GM06990 (cell line): ENCODE data around the gene ARID3A.
"Not testable (repeated sequence)": the region's sequence is repeated elsewhere in the genome, so short reads cannot be mapped to it uniquely, and the experiment has no call there.

Source experiments
- DNase-seq: peaks from one replicate; pipeline ENCODE4 v3.0.0-alpha.2; 2011; ENCODE audit not compliant: insufficient read length; ENCODE audit errors: extremely low read depth
- H3K27me3 ChIP-seq: replicated peaks from 2 replicates; pipeline ENCODE4 v1.6.0; 2011; ENCODE audit warnings: low read length; ENCODE audit not compliant: control insufficient read depth, insufficient read depth
- H3K36me3 ChIP-seq: 2 replicates; pipeline ENCODE4 v1.5.1; 2011; ENCODE audit warnings: low read length; ENCODE audit not compliant: control insufficient read depth, insufficient read depth
- H3K4me3 ChIP-seq: replicated peaks from 2 replicates; pipeline ENCODE4 v1.5.1; 2011; ENCODE audit warnings: low read depth, mild to moderate bottlenecking, control low read depth, low read length
- CTCF ChIP-seq: IDR thresholded peaks from 2 replicates; pipeline ENCODE4 v1.5.1; 2011; ENCODE audit warnings: low read length, control low read depth, mild to moderate bottlenecking, inconsistent platforms; ENCODE audit not compliant: insufficient read depth, poor library complexity, severe bottlenecking

Gene ARID3A

DNA sequence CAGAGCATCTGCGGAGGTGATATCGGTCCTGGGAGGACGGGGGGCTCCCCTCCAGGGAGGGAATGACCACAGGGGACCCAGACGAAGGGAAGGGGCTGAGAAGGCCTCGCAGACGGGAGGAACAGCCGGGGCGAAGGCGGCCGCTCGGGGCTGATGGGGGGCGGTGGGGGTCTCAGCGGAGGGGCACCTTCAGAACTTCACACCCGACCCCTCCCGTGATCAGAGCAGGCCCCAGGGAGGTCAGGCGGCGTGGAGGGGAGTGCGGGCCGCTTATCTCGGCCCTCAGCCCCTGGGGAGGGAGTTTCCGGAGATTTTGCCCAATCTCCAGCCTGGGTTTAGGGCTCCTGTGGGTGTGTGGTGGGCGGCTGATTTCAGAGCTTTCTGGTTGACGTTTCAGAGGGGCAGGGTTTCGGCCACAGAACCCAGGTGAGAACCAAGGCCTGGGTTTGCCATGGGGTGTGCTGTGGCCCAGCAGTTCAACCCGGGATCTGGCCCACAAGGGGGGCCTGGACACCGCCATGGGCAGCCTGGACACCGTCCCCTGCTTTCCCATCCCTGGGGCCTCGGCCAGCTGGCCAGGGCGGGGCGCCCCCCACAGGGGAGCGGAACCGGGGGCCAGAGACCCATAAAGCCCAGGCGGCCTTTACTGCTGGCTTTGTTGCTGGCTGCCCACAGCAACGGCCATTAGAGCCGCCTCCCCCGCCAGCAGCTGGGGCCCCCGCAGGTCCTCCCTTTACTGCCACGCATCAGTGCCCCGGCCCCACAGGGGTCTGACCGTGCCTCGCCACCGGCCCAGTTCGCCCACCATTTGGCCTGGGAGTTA, 29.0 kb downstream of the ARID3A start:
- Histone ChIP-seq H3K4me3 (peak overlapping the region; percentile 34), H3K27me3 (no peaks in the 10 kb centered on the region), H3K36me3 (peaks cover 7% of the 10 kb centered on the region)
- TF ChIP-seq CTCF, result no peak
- DNase-seq, result peak; percentile 78

DNA sequence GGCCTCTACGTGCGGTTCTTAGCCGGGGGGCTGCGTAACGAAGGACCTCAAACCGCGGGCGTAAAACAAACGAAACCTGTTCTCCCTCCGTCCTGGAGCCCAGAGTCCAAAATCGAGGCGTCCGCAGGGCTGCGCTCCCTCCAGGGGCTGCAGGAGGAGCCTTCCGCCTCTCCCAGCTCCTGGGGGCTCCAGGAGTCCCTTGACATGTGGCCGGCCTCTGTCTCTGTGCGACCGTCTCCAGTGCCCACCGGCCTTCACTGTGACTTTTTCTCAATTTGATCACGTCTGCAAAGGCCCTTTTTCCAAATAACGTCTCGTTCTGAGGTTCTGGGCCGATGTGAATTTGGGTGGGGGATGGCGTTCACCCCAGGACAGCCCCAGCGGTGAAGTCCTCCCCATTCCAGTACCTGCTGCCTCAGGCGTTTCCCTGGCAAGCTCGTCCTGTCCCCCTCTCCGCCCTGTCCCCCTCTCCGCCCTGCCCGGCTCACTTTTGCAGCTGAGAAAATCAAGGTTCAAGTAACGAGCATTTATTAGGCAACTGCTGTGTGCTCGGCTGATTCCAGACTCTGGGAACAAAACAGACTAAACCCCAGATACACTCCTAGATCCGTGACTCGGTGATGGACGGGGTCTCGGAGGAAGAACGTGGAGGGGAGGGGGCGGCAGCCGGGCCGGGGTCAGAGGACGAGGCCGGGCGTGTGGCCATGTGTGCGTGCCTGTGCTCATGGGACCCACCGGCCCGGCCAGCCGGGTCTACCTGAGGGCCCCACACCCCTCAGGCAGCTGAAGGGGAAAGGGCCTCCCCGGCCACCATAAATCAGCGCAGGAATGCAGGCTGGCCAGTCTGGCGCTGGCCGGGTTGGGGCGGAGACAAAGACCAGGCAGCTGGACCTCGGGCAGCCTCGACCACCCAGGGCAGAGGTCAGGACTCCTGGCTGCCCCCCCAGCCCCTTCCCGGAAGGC, 30.2 kb downstream of the ARID3A start:
- DNase-seq, result no peak
- Histone ChIP-seq H3K4me3 (no peak overlapping the region), H3K27me3 (no peaks in the 10 kb centered on the region), H3K36me3 (peaks cover 16% of the 10 kb centered on the region)
- no peak for TF ChIP-seq CTCF

DNA sequence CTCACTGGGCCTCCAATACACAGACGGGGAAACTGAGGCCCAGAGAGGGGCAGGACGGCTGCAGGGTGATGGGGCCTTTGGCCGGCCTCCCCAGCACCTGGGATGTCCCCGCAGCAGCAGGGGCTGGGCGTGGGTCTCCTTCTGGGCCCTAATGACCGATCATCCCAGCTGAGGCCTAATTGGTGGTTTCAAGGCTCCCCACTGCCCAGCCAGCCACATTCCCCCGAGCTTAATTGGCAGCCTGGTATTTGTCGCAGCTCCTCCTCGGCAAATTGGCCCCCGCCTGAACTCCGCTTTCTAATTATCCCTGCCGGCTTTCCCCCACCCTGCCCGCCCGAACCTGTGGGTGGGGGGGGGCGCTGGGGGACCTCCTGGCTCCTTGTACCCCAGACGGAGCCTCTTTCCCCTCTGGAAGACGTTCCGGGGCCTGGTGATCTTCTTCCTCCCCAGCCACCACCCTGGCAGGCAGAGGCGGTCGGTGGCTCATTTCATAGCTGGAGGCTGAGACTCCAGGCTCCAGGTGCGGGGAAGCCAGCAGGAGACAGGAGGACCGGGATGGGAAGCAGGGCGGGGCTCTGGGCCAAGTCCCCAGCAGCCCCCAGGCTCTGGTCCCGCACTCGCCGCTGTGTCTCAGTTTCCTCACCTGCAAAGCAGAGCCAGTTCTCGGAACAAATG, 31.1 kb downstream of the ARID3A start:
- Histone ChIP-seq H3K36me3 (peaks cover 22% of the 10 kb centered on the region), H3K27me3 (no peaks in the 10 kb centered on the region), H3K4me3 (no peak overlapping the region)
- DNase-seq, result no peak
- TF ChIP-seq CTCF, result no peak

GRCh38 chr19:957578-957977, 31.7 kb downstream of the ARID3A start:
- H3K4me3 ChIP-seq, DNase-seq, H3K27me3 ChIP-seq: not testable (repeated sequence)
- peaks cover 23% of the 10 kb centered on the region for H3K36me3 ChIP-seq

- Histone ChIP-seq H3K36me3 (peaks cover 36% of the 10 kb centered on the region), H3K4me3 (no peak overlapping the region), H3K27me3 (no peaks in the 10 kb centered on the region)
- no peak for DNase-seq
- no peak for TF ChIP-seq CTCF
Observed at GRCh38 chr19:958967-959855, 33.4 kb downstream of the ARID3A start.
